NCI-H1417 (cell line): ENCODE results near the gene RAB6B.
A peak's percentile ranks its signal among the peaks of the same experiment; 100 is the strongest.

Experiments
- DNase-seq, 3 experiments: peaks; one replicate each; lab custom pipeline; 2025; lab: John Stamatoyannopoulos, UW

The RAB6B gene

GRCh38 chr3:133894353-133895207 lies 1.1 kb downstream of the RAB6B start:
- DNase-seq: peak in 2 of 3 experiments; percentile 76 to 82

- DNase-seq: no peak
Observed at GRCh38 chr3:133893683-133894352, 1.9 kb downstream of the RAB6B start.

- DNase-seq: no peak
Observed at GRCh38 chr3:133892541-133893231, 3.0 kb downstream of the RAB6B start.

- no peak for DNase-seq
Observed at GRCh38 chr3:133891662-133892378, 3.9 kb downstream of the RAB6B start.

GRCh38 chr3:133890972-133891644 lies 4.6 kb downstream of the RAB6B start:
- DNase-seq: no peak

- DNase-seq: no peak
Observed at GRCh38 chr3:133890037-133890436, 5.6 kb downstream of the RAB6B start.

GRCh38 chr3:133888726-133889340 lies 6.8 kb downstream of the RAB6B start:
- DNase-seq: no peak

- DNase-seq: peak in 1 of 3 experiments; percentile 8
Observed at GRCh38 chr3:133887803-133888703, 7.6 kb downstream of the RAB6B start.

- peak; percentile 21 to 69 (median 41) for DNase-seq
Observed at GRCh38 chr3:133887074-133887802, 8.4 kb downstream of the RAB6B start.

GRCh38 chr3:133886031-133886722 lies 9.5 kb downstream of the RAB6B start:
- no peak for DNase-seq

GRCh38 chr3:133884887-133885711 lies 10.6 kb downstream of the RAB6B start:
- no peak for DNase-seq

- no peak for DNase-seq
Observed at GRCh38 chr3:133884054-133884886, 11.4 kb downstream of the RAB6B start.

GRCh38 chr3:133883641-133884040 lies 12.0 kb downstream of the RAB6B start:
- no peak for DNase-seq

- DNase-seq: no peak
Observed at GRCh38 chr3:133882986-133883586, 12.6 kb downstream of the RAB6B start.

GRCh38 chr3:133881939-133882825 lies 13.5 kb downstream of the RAB6B start:
- DNase-seq: no peak
